ENCODE data around the gene PLEKHH3. TPM values are rescaled to one million over a fixed set of nuclear protein-coding genes. Genes with fewer than 3 reads are reported as not detected.

Gene PLEKHH3
- total and polyA plus RNA-seq, 4 donors = 5.5 to 26.4 (median 20.3) TPM

- no peaks in the 10 kb centered on the region for H3K9me3 ChIP-seq (ENCODE audit: control insufficient read depth, insufficient read depth, low read length)
- H3K27me3 ChIP-seq (ENCODE audit: control insufficient read depth, insufficient read depth, low read length) = peaks cover 32% of the 10 kb centered on the region
- H3K27ac ChIP-seq (ENCODE audit: low read depth, low read length) = no peak overlapping the region
- H3K4me3 ChIP-seq (ENCODE audit: low read depth, low read length) = no peak overlapping the region
- DNase-seq (ENCODE audit: low read depth in 4 of 6, low spot score in 6 of 6) = no peak
- H3K36me3 ChIP-seq (ENCODE audit: control insufficient read depth, insufficient read depth, low read length) = peaks cover 88% of the 10 kb centered on the region
- H3K4me1 ChIP-seq (ENCODE audit: control insufficient read depth, insufficient read depth, low read length) = peaks cover 21% of the 10 kb centered on the region
- 86% methylated on average over 10 of the region's 10 CpGs for WGBS (ENCODE audit: insufficient coverage)
These were observed 13.8 kb upstream of the PLEKHH3 start for GRCh38 chr17:42690596-42690995.

- H3K9me3 ChIP-seq (ENCODE audit: control insufficient read depth, insufficient read depth, low read length) = no peaks in the 10 kb centered on the region
- H3K27ac ChIP-seq (ENCODE audit: low read depth, low read length) = no peak overlapping the region
- no peak for DNase-seq (ENCODE audit: low read depth in 4 of 6, low spot score in 6 of 6)
- peaks cover 60% of the 10 kb centered on the region for H3K27me3 ChIP-seq (ENCODE audit: control insufficient read depth, insufficient read depth, low read length)
- H3K4me3 ChIP-seq (ENCODE audit: low read depth, low read length) = no peak overlapping the region
- peaks cover 75% of the 10 kb centered on the region for H3K36me3 ChIP-seq (ENCODE audit: control insufficient read depth, insufficient read depth, low read length)
- H3K4me1 ChIP-seq (ENCODE audit: control insufficient read depth, insufficient read depth, low read length) = peaks cover 38% of the 10 kb centered on the region
- 34% methylated on average over 26 of the region's 27 CpGs for WGBS (ENCODE audit: insufficient coverage)
These were observed 11.0 kb upstream of the PLEKHH3 start for GRCh38 chr17:42687707-42688320.

GRCh38 chr17:42686520-42687128 lies 9.8 kb upstream of the PLEKHH3 start:
- H3K4me3 ChIP-seq (ENCODE audit: low read depth, low read length) = no peak overlapping the region
- WGBS (ENCODE audit: insufficient coverage) = 21% methylated on average over 29 of the region's 32 CpGs
- H3K27ac ChIP-seq (ENCODE audit: low read depth, low read length) = no peak overlapping the region
- peaks cover 63% of the 10 kb centered on the region for H3K36me3 ChIP-seq (ENCODE audit: control insufficient read depth, insufficient read depth, low read length)
- H3K9me3 ChIP-seq (ENCODE audit: control insufficient read depth, insufficient read depth, low read length) = no peaks in the 10 kb centered on the region
- peaks cover 49% of the 10 kb centered on the region for H3K4me1 ChIP-seq (ENCODE audit: control insufficient read depth, insufficient read depth, low read length)
- DNase-seq (ENCODE audit: low read depth in 4 of 6, low spot score in 6 of 6) = peak in 1 of 6 donors; percentile 52
- H3K27me3 ChIP-seq (ENCODE audit: control insufficient read depth, insufficient read depth, low read length) = peaks cover 71% of the 10 kb centered on the region

GRCh38 chr17:42685831-42686230 lies 9.0 kb upstream of the PLEKHH3 start:
- Histone ChIP-seq H3K9me3 (ENCODE audit: control insufficient read depth, insufficient read depth, low read length) (no peaks in the 10 kb centered on the region), H3K27me3 (ENCODE audit: control insufficient read depth, insufficient read depth, low read length) (peaks cover 73% of the 10 kb centered on the region), H3K36me3 (ENCODE audit: control insufficient read depth, insufficient read depth, low read length) (peaks cover 55% of the 10 kb centered on the region), H3K4me1 (ENCODE audit: control insufficient read depth, insufficient read depth, low read length) (peaks cover 53% of the 10 kb centered on the region), H3K4me3 (ENCODE audit: low read depth, low read length) (no peak overlapping the region), H3K27ac (ENCODE audit: low read depth, low read length) (no peak overlapping the region)
- DNase-seq (ENCODE audit: low read depth in 4 of 6, low spot score in 6 of 6) = no peak
- 42% methylated on average over 12 of the region's 14 CpGs for WGBS (ENCODE audit: insufficient coverage)

- DNase-seq (ENCODE audit: low read depth in 4 of 6, low spot score in 6 of 6) = no peak
- WGBS (ENCODE audit: insufficient coverage) = 31% methylated on average over 47 of the region's 50 CpGs
- no peaks in the 10 kb centered on the region for H3K9me3 ChIP-seq (ENCODE audit: control insufficient read depth, insufficient read depth, low read length)
- no peak overlapping the region for H3K4me3 ChIP-seq (ENCODE audit: low read depth, low read length)
- H3K27ac ChIP-seq (ENCODE audit: low read depth, low read length) = no peak overlapping the region
- peaks cover 60% of the 10 kb centered on the region for H3K4me1 ChIP-seq (ENCODE audit: control insufficient read depth, insufficient read depth, low read length)
- H3K36me3 ChIP-seq (ENCODE audit: control insufficient read depth, insufficient read depth, low read length) = peaks cover 48% of the 10 kb centered on the region
- H3K27me3 ChIP-seq (ENCODE audit: control insufficient read depth, insufficient read depth, low read length) = peaks cover 73% of the 10 kb centered on the region
These were observed 8.2 kb upstream of the PLEKHH3 start for GRCh38 chr17:42684929-42685556.

GRCh38 chr17:42683407-42684034 lies 6.7 kb upstream of the PLEKHH3 start:
- peak in 2 of 6 donors; percentile 68 to 73 for DNase-seq (ENCODE audit: low read depth in 4 of 6, low spot score in 6 of 6)
- H3K4me3 ChIP-seq (ENCODE audit: low read depth, low read length) = peak overlapping the region; percentile 55
- peak overlapping the region; percentile 81 for H3K27ac ChIP-seq (ENCODE audit: low read depth, low read length)
- 5% methylated on average over 22 of the region's 25 CpGs for WGBS (ENCODE audit: insufficient coverage)
- peaks cover 70% of the 10 kb centered on the region for H3K27me3 ChIP-seq (ENCODE audit: control insufficient read depth, insufficient read depth, low read length)
- H3K4me1 ChIP-seq (ENCODE audit: control insufficient read depth, insufficient read depth, low read length) = peaks cover 75% of the 10 kb centered on the region
- H3K9me3 ChIP-seq (ENCODE audit: control insufficient read depth, insufficient read depth, low read length) = no peaks in the 10 kb centered on the region
- peaks cover 32% of the 10 kb centered on the region for H3K36me3 ChIP-seq (ENCODE audit: control insufficient read depth, insufficient read depth, low read length)

- peaks cover 30% of the 10 kb centered on the region for H3K36me3 ChIP-seq (ENCODE audit: control insufficient read depth, insufficient read depth, low read length)
- H3K4me3 ChIP-seq (ENCODE audit: low read depth, low read length) = peak overlapping the region; percentile 55
- under 1% methylated on average over 34 of the region's 34 CpGs for WGBS (ENCODE audit: insufficient coverage)
- H3K27me3 ChIP-seq (ENCODE audit: control insufficient read depth, insufficient read depth, low read length) = peaks cover 63% of the 10 kb centered on the region
- peak in 2 of 6 donors; percentile 82 to 86 for DNase-seq (ENCODE audit: low read depth in 4 of 6, low spot score in 6 of 6)
- no peaks in the 10 kb centered on the region for H3K9me3 ChIP-seq (ENCODE audit: control insufficient read depth, insufficient read depth, low read length)
- H3K27ac ChIP-seq (ENCODE audit: low read depth, low read length) = peak overlapping the region; percentile 81
- H3K4me1 ChIP-seq (ENCODE audit: control insufficient read depth, insufficient read depth, low read length) = peaks cover 79% of the 10 kb centered on the region
These were observed 6.1 kb upstream of the PLEKHH3 start for GRCh38 chr17:42682722-42683403.

- H3K4me1 ChIP-seq (ENCODE audit: control insufficient read depth, insufficient read depth, low read length) = peaks cover 79% of the 10 kb centered on the region
- peaks cover 56% of the 10 kb centered on the region for H3K27me3 ChIP-seq (ENCODE audit: control insufficient read depth, insufficient read depth, low read length)
- peak in 4 of 6 donors; percentile 40 to 92 (median 76) for DNase-seq (ENCODE audit: low read depth in 4 of 6, low spot score in 6 of 6)
- H3K27ac ChIP-seq (ENCODE audit: low read depth, low read length) = peak within 1 kb of the TSS; percentile 81
- peaks cover 23% of the 10 kb centered on the region for H3K36me3 ChIP-seq (ENCODE audit: control insufficient read depth, insufficient read depth, low read length)
- H3K9me3 ChIP-seq (ENCODE audit: control insufficient read depth, insufficient read depth, low read length) = no peaks in the 10 kb centered on the region
- WGBS (ENCODE audit: insufficient coverage) = 2% methylated on average over 21 of the region's 22 CpGs
- peak within 1 kb of the TSS; percentile 55 for H3K4me3 ChIP-seq (ENCODE audit: low read depth, low read length)
These were observed 5.4 kb upstream of the PLEKHH3 start, which contains the start of gene CNTNAP1 for GRCh38 chr17:42681976-42682721. TSS of gene CNTNAP1 (plus strand) at chr17:42682531. CDS start at chr17:42682830, 299 bp downstream.

All from spinal cord (tissue), 10 donors.